Panc1 (cell line): Measurements from ENCODE around the gene COL28A1.

Experiments
- POLR2AphosphoS5 ChIP-seq: IDR thresholded peaks from 2 replicates; pipeline ENCODE4 v1.6.1; 2012; ENCODE audit warnings: mild to moderate bottlenecking, low read depth, low read length, moderate library complexity
- REST ChIP-seq, 2 experiments: IDR thresholded peaks; 2 replicates each; pipeline ENCODE4 v1.6.1; 2011 to 2012; ENCODE audit warnings: low read depth in 2 of 2, control low read depth in 1 of 2, low read length in 1 of 2, mild to moderate bottlenecking in 1 of 2, moderate library complexity in 1 of 2; ENCODE audit not compliant: insufficient read depth in 1 of 2
- SIN3A ChIP-seq: IDR thresholded peaks from 2 replicates; pipeline ENCODE4 v1.6.1; 2012; ENCODE audit warnings: low read depth, mild to moderate bottlenecking, low read length, moderate library complexity, borderline replicate concordance; ENCODE audit not compliant: insufficient read depth
- TCF7L2 ChIP-seq: IDR thresholded peaks from 2 replicates; pipeline ENCODE4 v1.6.1; 2011; ENCODE audit warnings: mild to moderate bottlenecking, low read depth, low read length, inconsistent platforms
- TF ChIP-seq, protein P1 (sequence below): fragments of 450-650 bp; IDR thresholded peaks from 2 replicates; pipeline ENCODE4 v1.5.1; 2017; ENCODE audit warnings: mild to moderate bottlenecking

GRCh38 chr7:7435978-7436377 is 99.7 kb downstream of the COL28A1 start:
- TF ChIP-seq SIN3A (no peak), TCF7L2 (no peak), POLR2AphosphoS5 (no peak), REST (IDR thresholded peaks at IDR 0.05; ENCODE audit: insufficient read depth in 1 of 2, low read depth in 2 of 2, low read length in 1 of 2) (no peak)
- TF ChIP-seq, protein P1, sequence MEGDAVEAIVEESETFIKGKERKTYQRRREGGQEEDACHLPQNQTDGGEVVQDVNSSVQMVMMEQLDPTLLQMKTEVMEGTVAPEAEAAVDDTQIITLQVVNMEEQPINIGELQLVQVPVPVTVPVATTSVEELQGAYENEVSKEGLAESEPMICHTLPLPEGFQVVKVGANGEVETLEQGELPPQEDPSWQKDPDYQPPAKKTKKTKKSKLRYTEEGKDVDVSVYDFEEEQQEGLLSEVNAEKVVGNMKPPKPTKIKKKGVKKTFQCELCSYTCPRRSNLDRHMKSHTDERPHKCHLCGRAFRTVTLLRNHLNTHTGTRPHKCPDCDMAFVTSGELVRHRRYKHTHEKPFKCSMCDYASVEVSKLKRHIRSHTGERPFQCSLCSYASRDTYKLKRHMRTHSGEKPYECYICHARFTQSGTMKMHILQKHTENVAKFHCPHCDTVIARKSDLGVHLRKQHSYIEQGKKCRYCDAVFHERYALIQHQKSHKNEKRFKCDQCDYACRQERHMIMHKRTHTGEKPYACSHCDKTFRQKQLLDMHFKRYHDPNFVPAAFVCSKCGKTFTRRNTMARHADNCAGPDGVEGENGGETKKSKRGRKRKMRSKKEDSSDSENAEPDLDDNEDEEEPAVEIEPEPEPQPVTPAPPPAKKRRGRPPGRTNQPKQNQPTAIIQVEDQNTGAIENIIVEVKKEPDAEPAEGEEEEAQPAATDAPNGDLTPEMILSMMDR: no peak
